HPDE6-E6E7 (cell line): Measurements from ENCODE around the gene B4GALT5.
"Not testable (repeated sequence)": the region's sequence is repeated elsewhere in the genome, so short reads cannot be mapped to it uniquely, and the experiment has no call there.

ENCODE experiments used
- DNase-seq: peaks from one replicate; pipeline ENCODE4 v3.0.0; 2011; ENCODE audit warnings: missing footprints; ENCODE audit errors: extremely low spot score

B4GALT5 gene

DNA sequence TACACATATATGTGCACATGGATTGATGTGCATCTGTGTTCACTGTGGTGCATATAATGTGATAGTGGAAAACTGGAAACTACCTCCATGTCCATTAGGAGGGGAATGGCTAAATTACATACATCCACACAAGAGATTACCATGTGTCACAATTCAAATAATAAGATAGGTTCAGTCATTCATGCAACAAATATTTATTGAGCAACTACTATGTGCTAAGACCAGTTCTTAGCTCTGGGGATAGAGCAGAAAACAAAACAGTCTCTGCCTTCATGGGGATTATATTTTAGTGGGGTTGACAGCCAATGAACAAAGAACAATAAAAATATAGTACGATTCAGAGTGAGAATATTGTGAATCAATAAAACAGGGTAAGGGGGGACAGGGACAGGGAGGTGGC is 84.1 kb downstream of the B4GALT5 start:
- no peak for DNase-seq

- DNase-seq: not testable (repeated sequence)
Measured at GRCh38 chr20:49628280-49628679, 85.4 kb downstream of the B4GALT5 start.

GRCh38 chr20:49627329-49627761 is 86.3 kb downstream of the B4GALT5 start:
- no peak for DNase-seq

GRCh38 chr20:49624988-49625387 is 88.7 kb downstream of the B4GALT5 start:
- not testable (repeated sequence) for DNase-seq

GRCh38 chr20:49624317-49624716 is 89.4 kb downstream of the B4GALT5 start:
- DNase-seq: no peak

DNA sequence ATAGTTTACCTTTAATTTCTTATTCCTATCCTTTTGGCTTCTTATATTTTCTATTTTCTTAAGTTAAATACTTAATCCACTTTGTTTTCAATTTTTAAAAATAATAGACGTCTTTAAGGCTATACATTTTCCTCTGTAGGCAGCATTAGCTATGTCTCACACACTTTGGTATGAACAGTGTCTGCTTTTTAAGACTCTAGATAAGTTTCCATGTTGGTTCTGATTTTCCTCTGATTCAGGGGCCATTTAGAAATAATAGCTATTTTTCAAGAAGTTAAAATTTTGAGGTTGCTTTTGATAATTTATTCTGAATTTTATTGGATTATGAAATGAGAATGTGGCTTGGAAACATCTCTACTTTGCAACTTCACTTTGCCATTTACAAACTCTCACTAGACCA is 91.4 kb downstream of the B4GALT5 start:
- no peak for DNase-seq

DNA sequence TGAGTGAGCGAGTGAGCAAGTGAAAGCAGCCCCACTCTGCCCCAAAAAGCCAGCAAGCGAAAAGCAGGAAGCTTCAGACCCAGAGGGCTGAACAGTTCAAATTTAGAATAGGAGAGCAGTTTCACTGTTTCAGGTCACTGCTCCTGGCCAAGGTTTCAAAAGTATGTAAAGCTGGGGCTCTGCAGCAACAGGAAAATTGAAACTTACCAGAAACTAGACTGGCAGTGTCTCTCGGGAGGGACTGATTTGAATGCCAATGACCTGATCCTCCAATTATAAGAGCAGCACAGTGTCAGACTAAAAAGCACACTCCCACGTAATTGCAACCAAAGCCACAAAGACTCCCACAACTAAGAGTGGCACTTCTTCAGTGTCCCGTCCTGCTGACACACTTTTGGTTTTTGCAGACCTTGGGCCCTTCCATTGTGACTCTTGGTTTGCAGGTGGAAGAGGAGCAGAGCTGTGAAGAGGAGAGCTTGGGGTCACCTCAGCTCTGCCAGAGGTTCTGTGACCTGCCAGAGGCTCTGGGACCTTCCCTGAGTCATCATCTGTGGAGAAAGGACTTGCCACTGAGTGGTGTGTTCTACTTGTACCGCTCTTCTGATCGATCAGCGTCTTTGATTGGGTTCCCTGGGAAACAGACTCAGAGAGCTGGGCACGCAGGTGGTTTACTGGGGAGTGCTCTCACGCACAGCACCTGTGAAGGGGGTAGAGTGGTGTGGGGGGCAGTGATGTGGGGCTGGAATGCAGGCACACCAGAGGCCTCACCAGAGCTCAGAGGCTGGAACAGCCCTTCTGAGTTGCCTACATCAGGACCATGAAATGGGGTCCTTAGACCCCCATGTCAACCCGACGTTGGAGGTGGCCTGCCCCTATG is 93.1 kb downstream of the B4GALT5 start:
- no peak for DNase-seq

DNA sequence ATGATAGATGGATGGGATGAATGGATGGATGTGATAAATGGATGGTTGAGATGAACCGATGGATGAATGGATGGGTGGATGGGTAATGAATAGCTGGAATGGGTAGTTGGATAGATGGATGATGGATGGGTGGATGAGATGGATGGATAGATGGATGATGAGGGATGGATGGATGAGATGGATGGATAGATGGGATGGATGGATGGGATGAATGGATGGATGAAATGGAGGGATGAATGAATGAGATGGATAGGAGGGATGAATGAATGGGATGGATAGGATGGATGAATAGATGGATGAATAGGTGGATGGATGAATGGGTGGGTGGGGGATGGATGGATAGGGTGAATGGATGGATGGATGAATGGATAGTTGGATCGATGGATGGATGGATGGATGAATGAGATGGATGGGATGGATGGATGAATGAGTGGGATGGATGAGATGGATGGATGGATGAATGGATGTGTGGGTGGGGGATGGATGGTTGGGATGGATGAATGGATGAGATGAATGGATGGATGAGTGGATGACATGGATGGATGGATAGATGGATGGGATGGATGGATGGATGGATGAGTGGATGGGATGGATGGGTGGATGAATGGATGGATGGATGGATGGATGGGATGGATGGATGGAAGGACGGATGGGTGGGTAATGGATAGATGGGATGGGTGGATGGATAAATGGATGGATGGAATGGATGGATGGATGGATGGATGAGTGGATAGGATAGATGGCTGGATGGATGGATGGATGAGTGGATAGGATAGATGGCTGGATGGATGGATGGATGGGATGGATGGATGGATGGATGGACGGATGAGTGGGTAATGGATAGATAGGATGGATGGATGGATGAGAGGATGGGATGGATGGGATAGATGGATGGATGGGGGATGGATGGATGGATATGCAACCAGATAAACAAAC is 94.3 kb downstream of the B4GALT5 start:
- no peak for DNase-seq

GRCh38 chr20:49618289-49618688 is 95.4 kb downstream of the B4GALT5 start:
- no peak for DNase-seq

DNA sequence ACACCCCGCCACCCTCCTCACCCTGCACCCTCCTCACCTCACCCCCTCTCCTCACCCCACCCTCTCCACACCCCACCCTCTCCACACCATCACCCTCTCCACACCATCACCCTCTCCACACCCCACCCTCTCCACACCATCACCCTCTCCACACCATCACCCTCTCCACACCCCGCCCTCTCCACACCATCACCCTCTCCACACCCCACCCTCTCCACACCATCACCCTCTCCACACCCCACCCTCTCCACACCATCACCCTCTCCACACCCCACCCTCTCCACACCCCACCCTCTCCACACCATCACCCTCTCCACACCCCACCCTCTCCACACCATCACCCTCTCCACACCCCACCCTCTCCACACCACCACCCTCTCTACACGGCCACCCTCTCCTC is 96.3 kb downstream of the B4GALT5 start:
- not testable (repeated sequence) for DNase-seq

DNA sequence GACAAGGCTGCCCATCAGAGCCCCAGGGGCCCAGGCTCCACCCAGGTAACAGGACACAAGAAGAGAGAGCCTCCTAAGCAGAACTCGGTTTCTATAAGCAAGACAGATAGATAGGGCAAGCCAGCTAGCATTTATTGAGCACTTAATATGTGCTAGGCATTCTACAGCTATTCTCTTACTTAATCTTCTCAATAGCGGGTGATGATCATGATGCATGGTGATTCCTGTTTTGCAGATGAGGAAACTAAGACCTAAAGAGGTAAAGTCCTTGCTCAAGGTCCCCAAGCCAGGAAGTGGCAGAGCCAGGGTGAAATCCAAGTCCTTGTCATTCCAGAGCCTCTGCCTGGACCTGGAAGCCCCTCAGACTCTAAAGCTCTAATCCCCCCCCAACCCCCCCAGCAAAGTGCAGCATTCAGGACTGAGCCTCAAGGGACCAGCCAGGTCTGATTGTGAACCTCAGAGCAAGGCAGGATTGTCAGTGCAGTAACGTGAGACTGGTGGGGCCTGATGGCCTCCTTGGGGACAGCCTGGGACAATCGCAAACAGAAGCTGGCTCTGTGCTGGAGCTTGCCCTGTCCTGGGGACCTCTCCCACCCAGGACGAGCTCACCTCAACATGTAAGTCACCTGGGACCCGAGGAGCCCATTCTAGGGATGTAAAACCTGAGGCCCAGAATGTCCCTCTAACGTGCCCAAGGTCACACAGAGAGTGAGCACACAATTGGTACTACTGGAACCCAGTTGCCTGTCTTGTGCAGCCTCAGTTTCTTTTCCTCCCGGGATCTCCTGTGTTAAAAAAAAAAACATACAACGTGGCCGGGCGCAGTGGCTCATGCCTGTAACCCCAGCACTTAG is 97.3 kb downstream of the B4GALT5 start:
- DNase-seq: no peak

- peak; percentile 62 for DNase-seq
Measured at GRCh38 chr20:49615401-49616153, 98.1 kb downstream of the B4GALT5 start.

GRCh38 chr20:49615051-49615400 is 98.7 kb downstream of the B4GALT5 start:
- DNase-seq: not testable (repeated sequence)

DNA sequence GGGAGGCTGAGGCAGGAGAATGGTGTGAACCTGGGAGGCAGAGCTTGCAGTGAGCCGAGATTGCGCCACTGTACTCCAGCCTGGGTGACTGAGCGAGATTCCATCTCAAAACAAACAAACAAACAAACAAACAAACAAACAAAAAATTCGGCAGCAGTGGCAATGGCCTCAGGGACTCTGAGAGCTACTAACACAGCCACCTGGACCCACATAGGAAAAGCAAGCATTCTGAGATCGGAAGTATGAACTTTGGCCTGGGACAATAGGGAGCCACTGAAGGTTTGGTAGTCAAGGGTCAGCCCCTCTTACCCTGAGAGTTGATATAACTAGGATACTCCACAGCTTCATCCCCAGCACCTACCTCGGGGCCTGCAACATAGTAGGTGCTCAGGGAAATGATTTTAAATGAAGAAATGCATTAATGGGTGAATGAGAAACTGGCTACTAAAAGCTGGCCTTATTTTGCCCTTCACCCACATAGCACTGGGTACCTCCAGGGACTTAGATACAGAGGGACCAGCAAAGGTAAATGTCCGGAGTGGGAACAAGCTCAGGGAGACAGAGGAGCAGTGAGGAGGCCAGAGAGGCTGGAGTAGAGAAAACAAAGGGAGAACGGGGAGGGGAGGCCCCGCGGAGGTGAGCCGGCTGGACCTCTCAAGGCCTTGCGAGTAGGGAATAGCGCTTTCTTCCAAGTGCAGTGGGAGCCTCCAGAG is 99.2 kb downstream of the B4GALT5 start:
- no peak for DNase-seq

GRCh38 chr20:49612127-49612738 is 101.4 kb downstream of the B4GALT5 start:
- DNase-seq: no peak

GRCh38 chr20:49611539-49612126 is 102.0 kb downstream of the B4GALT5 start:
- not testable (repeated sequence) for DNase-seq

GRCh38 chr20:49610691-49611538 is 102.8 kb downstream of the B4GALT5 start:
- DNase-seq: peak; percentile 93
